NT2/D1 (cell line): ENCODE results near the gene BZW1.

Experiments
- DNase-seq: peaks from one replicate; pipeline ENCODE4 v3.0.0-alpha.2; 2011; ENCODE audit warnings: low read depth, low spot score
- H3K27me3 ChIP-seq: 2 replicates; pipeline ENCODE4 v1.6.0; 2011; ENCODE audit warnings: mild to moderate bottlenecking; ENCODE audit not compliant: insufficient read length, insufficient read depth
- H3K36me3 ChIP-seq: 2 replicates; pipeline ENCODE4 v1.6.1; 2011; ENCODE audit warnings: mild to moderate bottlenecking, low read length, mixed read lengths; ENCODE audit not compliant: insufficient read depth, insufficient read length
- H3K4me1 ChIP-seq: 2 replicates; pipeline ENCODE4 v1.5.1; 2011; ENCODE audit not compliant: insufficient read depth, insufficient read length
- H3K4me3 ChIP-seq: 2 replicates; pipeline ENCODE4 v1.5.1; 2011; ENCODE audit warnings: low read depth; ENCODE audit not compliant: insufficient read length
- H3K9ac ChIP-seq: 2 replicates; pipeline ENCODE4 v1.6.0; 2011; ENCODE audit warnings: low read depth; ENCODE audit not compliant: insufficient read length
- H3K9me3 ChIP-seq: 2 replicates; pipeline ENCODE4 v1.5.1; 2011; ENCODE audit warnings: mild to moderate bottlenecking, low read length; ENCODE audit not compliant: insufficient read depth
- SUZ12 ChIP-seq: IDR thresholded peaks from 2 replicates; pipeline ENCODE4 v1.6.1; 2011; ENCODE audit not compliant: insufficient read length, insufficient read depth; ENCODE audit errors: extremely low read depth
- YY1 ChIP-seq: IDR thresholded peaks from 2 replicates; pipeline ENCODE4 v1.6.1; 2011; ENCODE audit not compliant: insufficient read length, insufficient read depth
- ZNF274 ChIP-seq: IDR thresholded peaks from 2 replicates; pipeline ENCODE4 v1.6.1; 2011; ENCODE audit warnings: mild to moderate bottlenecking, low read depth, low read length

Gene BZW1

DNA sequence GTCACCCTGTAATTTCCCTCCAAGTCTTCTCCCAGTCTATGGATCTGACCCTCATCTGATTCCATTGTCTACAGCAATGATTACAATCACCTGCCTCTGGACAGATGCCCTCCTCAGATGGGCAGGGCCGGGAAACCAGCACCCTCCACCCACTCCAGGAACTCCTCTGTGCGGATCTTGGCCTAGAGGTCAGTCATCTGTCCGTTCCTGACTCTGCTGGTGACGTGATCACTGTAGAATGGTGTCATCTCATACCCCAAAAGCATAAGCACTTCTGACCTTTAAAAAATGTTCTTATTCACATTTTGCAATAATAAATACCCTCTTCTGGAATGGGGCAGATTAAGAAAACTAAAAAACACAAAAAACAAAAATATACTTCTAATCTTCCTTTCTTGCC lies 29.5 kb upstream of the BZW1 start:
- no peak for DNase-seq
- H3K9ac ChIP-seq = no peak overlapping the region
- TF ChIP-seq ZNF274 = no peak
- no peak for TF ChIP-seq YY1
- TF ChIP-seq SUZ12 = no peak

DNA sequence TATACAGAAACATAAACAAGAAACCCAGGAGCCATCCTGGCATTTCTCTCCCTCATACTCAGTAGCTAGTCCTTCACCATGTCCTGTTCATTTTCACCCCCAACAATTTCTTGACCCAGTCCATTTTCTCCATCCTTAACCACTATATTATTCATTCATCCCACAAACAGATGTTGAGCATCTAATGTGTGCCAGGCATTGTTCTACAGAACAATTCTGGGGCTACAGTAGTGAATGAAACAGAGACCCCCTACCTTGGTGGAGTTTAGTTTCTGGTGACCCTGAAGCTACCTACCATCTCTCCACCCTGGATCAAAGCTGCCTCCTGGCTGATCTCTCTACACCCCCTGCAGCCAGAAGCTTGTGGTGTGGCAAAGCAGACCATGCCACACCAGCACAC lies 27.5 kb upstream of the BZW1 start:
- TF ChIP-seq YY1 = no peak
- TF ChIP-seq ZNF274 = no peak
- no peak for TF ChIP-seq SUZ12
- H3K4me3 ChIP-seq = no peak overlapping the region
- no peaks in the 10 kb centered on the region for H3K36me3 ChIP-seq
- no peak overlapping the region for H3K9ac ChIP-seq
- no peaks in the 10 kb centered on the region for H3K4me1 ChIP-seq
- H3K9me3 ChIP-seq = no peaks in the 10 kb centered on the region
- no peak for DNase-seq
- no peaks in the 10 kb centered on the region for H3K27me3 ChIP-seq

More for the DNA sequence above, 29.5 kb upstream of the BZW1 start:
- Histone ChIP-seq H3K4me1 (no peaks in the 10 kb centered on the region), H3K4me3 (no peak overlapping the region), H3K36me3 (no peaks in the 10 kb centered on the region), H3K9me3 (no peaks in the 10 kb centered on the region), H3K27me3 (no peaks in the 10 kb centered on the region)

DNA sequence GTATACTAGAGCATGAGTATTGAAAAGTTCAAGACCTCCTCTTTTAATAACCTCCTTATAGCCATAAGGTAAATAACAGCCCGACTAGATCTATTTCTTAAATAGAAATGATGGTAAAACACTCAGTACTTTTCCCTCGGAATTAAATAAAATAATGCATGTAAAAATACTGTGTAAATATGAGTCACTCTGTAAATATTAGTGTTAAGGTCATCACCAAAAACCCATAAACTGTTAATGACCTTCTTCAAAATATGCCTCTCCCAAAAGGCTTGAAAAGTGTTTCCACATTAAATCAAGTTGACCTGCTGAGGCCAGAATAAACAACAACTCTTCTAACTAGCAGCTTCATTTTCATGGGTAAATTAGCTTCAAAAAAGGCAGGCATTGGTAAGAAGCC lies 25.3 kb upstream of the BZW1 start:
- no peak for DNase-seq
- H3K27me3 ChIP-seq = no peaks in the 10 kb centered on the region
- no peaks in the 10 kb centered on the region for H3K4me1 ChIP-seq
- H3K4me3 ChIP-seq = no peak overlapping the region
- no peak overlapping the region for H3K9ac ChIP-seq
- no peaks in the 10 kb centered on the region for H3K9me3 ChIP-seq
- TF ChIP-seq ZNF274 (no peak), SUZ12 (no peak), YY1 (no peak)
- H3K36me3 ChIP-seq = no peaks in the 10 kb centered on the region

DNA sequence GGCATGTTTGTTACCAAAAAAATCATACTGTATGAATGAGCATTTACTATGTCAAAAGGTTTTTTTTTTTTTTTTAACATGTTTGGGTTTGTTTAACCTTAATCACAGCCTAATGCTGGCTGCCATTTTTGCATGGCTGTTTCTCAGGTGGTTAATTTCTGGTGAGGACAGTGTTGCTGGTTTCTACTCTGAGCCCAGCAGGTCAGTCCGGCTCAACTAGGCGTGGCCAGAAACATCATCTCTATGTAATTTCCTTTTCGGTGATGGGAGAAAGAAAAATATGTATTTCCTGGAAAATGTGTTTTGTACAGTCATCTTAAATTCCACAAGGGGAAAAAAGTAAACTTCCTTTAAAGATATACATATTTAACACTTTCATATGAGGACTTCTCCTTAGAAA lies 24.9 kb upstream of the BZW1 start:
- H3K4me1 ChIP-seq = no peaks in the 10 kb centered on the region
- H3K4me3 ChIP-seq = no peak overlapping the region
- no peak for TF ChIP-seq ZNF274
- TF ChIP-seq SUZ12 = no peak
- TF ChIP-seq YY1 = no peak
- H3K9me3 ChIP-seq = no peaks in the 10 kb centered on the region
- H3K27me3 ChIP-seq = no peaks in the 10 kb centered on the region
- DNase-seq = no peak
- no peak overlapping the region for H3K9ac ChIP-seq
- no peaks in the 10 kb centered on the region for H3K36me3 ChIP-seq

DNA sequence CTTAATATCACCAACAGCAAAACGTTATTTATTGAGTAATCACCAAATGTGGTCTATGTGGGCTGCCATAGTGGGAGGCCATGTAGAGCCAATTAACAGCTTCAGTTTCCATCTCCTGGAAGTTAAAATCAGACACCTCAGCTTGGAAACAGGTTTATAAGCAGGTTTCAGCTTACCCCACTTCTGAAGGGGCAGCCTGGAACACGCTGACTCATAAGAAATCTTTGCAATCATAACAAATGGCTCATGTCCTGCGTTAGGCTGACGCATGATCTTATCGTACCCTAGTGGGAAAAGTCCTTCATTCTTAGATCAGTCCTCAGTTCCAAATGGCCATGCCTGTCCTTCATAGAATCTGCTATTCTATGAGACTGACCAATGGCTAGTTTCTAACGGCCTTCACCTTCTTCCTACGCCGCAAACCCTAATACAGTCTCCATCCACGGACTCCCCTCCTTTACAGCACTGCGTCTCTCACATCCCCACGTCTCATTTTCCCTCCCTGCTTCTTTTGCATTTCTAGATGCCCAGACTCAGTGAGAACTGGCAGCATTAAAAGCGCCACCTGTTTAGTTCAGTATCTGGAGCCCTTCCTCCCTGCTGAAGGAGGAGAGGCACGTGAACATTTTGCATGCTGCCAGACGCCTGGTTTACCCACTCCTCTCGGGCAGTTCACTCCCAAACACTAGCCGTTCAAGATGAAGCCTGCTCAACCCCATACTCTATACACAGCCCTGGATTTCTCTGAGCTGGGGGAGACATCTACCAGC lies 24.2 kb upstream of the BZW1 start:
- DNase-seq = no peak

DNA sequence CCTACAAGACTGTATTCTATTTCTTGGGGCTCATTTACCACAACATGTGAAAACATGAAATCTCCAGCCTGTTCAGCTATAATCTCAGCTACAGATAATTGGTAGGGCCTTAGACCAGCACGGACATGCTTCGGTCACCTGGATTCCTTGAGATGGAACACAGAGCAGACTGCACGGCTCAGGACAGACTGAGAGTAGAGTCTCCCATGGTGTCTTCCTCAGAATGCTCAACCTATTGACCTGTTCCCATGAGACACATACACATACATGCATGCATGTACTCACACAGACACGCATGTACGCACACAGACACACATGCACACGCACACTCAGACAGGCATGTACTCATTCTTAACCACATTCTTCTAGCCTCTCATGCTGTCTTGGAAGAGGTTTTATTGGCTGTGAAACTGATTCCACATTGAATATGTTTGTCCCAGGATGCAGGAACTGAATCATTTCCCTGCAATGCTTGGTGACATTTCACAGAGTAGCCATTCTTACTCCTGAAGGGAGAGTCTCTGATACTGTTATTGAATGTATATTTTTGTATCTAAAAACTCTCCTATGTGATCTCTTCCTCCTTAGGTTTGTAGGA lies 23.5 kb upstream of the BZW1 start:
- no peak for DNase-seq
- no peaks in the 10 kb centered on the region for H3K36me3 ChIP-seq
- no peaks in the 10 kb centered on the region for H3K4me1 ChIP-seq
- no peaks in the 10 kb centered on the region for H3K9me3 ChIP-seq
- TF ChIP-seq YY1 (no peak), SUZ12 (no peak), ZNF274 (no peak)
- H3K4me3 ChIP-seq = no peak overlapping the region
- no peaks in the 10 kb centered on the region for H3K27me3 ChIP-seq
- H3K9ac ChIP-seq = no peak overlapping the region

More for the DNA sequence above, 24.2 kb upstream of the BZW1 start:
- no peak overlapping the region for H3K9ac ChIP-seq
- H3K4me3 ChIP-seq = no peak overlapping the region
- H3K9me3 ChIP-seq = no peaks in the 10 kb centered on the region
- H3K4me1 ChIP-seq = no peaks in the 10 kb centered on the region
- no peaks in the 10 kb centered on the region for H3K27me3 ChIP-seq
- no peak for TF ChIP-seq YY1
- no peak for TF ChIP-seq SUZ12
- H3K36me3 ChIP-seq = no peaks in the 10 kb centered on the region

DNA sequence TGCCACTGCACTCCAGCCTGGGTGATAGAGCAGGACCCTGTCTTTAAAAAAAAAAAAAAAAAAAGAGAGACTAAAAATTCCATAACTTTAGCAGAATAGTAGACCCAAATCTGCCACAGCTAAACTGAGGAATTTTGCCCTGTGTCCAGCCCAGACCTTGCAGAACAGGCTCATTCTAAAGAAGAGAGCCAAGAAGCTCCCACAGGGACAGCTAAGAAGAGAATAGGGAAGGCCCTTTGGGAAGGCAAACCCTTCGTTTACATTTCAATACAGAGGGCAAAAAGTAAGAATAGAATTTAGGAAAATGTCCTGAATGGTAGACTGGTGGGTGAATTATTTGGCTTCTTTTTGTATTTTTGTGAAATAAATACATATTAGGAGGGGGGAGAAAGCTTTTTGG lies 21.5 kb upstream of the BZW1 start:
- Histone ChIP-seq H3K9me3 (no peaks in the 10 kb centered on the region), H3K27me3 (no peaks in the 10 kb centered on the region), H3K4me3 (no peak overlapping the region), H3K36me3 (no peaks in the 10 kb centered on the region), H3K9ac (no peak overlapping the region), H3K4me1 (no peaks in the 10 kb centered on the region)
- TF ChIP-seq ZNF274 (no peak), YY1 (no peak), SUZ12 (no peak)
- DNase-seq = no peak

DNA sequence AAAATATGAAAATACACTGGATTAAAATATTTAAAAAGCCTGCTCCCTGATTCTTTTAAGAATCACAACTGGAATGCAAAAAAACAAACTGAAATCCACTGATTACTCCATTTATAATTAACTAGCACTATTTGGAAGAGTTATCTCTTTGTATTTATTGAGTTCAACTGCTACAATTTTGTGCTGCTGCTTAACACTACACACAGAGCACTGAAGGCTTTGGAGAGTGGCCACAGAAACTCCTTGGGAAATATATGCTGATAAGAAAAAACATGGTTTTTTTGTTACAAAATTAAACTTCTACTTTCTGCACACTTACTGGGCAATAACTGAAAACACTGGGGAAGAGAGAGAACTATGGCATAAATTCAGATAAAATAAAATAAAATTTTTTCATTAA lies 19.8 kb upstream of the BZW1 start:
- Histone ChIP-seq H3K4me3 (no peak overlapping the region), H3K27me3 (no peaks in the 10 kb centered on the region), H3K4me1 (no peaks in the 10 kb centered on the region), H3K9me3 (no peaks in the 10 kb centered on the region), H3K9ac (no peak overlapping the region), H3K36me3 (no peaks in the 10 kb centered on the region)
- no peak for DNase-seq
- TF ChIP-seq ZNF274 = no peak
- TF ChIP-seq YY1 = no peak
